Liver (tissue), 9 donors: Measurements from ENCODE around the gene LRRC15. TPM values are rescaled to one million over a fixed set of nuclear protein-coding genes. Genes with fewer than 3 reads are reported as not detected.

Experiments
- DNase-seq: peaks from one replicate; pipeline ENCODE4 v3.0.0-alpha.2; 2017; ENCODE audit warnings: low spot score
- H3K27ac ChIP-seq, 2 donors: one replicate each; pipeline ENCODE4 v1.7.0; 2013; ENCODE audit warnings: inconsistent platforms in 2 of 2, low read length in 2 of 2, control low read depth in 1 of 2, low read depth in 1 of 2, mild to moderate bottlenecking in 1 of 2
- H3K27me3 ChIP-seq, 4 donors: one replicate each; pipeline versions ENCODE4 v1.6.1 to v1.7.0; 2013; ENCODE audit warnings: low read length in 3 of 4, inconsistent platforms in 1 of 4, mild to moderate bottlenecking in 1 of 4, moderate library complexity in 1 of 4; ENCODE audit not compliant: control insufficient read depth in 4 of 4, insufficient read depth in 4 of 4
- H3K36me3 ChIP-seq, 4 donors: one replicate each; pipeline versions ENCODE4 v1.6.1 to v1.7.0; 2013; ENCODE audit warnings: low read length in 3 of 4, mild to moderate bottlenecking in 3 of 4, low read depth in 1 of 4, moderate library complexity in 1 of 4; ENCODE audit not compliant: control insufficient read depth in 4 of 4, insufficient read depth in 3 of 4
- H3K4me1 ChIP-seq, 4 donors: one replicate each; pipeline versions ENCODE4 v1.6.1 to v1.7.0; 2013; ENCODE audit warnings: low read length in 3 of 4, mild to moderate bottlenecking in 3 of 4, moderate library complexity in 1 of 4; ENCODE audit not compliant: control insufficient read depth in 4 of 4, insufficient read depth in 4 of 4
- H3K4me3 ChIP-seq, 3 donors: one replicate each; pipeline versions ENCODE4 v1.6.1 to v1.7.0; 2013; ENCODE audit warnings: low read length in 3 of 3, control low read depth in 1 of 3, low read depth in 1 of 3, mild to moderate bottlenecking in 1 of 3
- H3K9ac ChIP-seq, 2 donors: one replicate each; pipeline ENCODE4 v1.7.0; 2013; ENCODE audit warnings: low read length in 2 of 2, mild to moderate bottlenecking in 2 of 2, moderate library complexity in 2 of 2, control low read depth in 1 of 2, low read depth in 1 of 2
- H3K9me3 ChIP-seq, 4 donors: one replicate each; pipeline versions ENCODE4 v1.6.1 to v1.7.0; 2013; ENCODE audit warnings: low read length in 3 of 4; ENCODE audit not compliant: control insufficient read depth in 4 of 4
- ATF3 ChIP-seq: IDR thresholded peaks from 2 replicates; pipeline ENCODE4 v1.6.1; 2016; ENCODE audit warnings: antibody characterized with exemption
- CTCF ChIP-seq: fragments of 150-350 bp; IDR thresholded peaks from 2 replicates; pipeline ENCODE4 v1.5.1; 2017; ENCODE audit warnings: improper control_type of control experiment, low read depth, low read length; ENCODE audit not compliant: missing input control
- FOXA1 ChIP-seq: IDR thresholded peaks from 2 replicates; pipeline ENCODE4 v1.6.1; 2016; ENCODE audit warnings: antibody characterized with exemption
- FOXA2 ChIP-seq: IDR thresholded peaks from 2 replicates; pipeline ENCODE4 v1.6.1; 2016; ENCODE audit warnings: antibody characterized with exemption
- HNF4G ChIP-seq: IDR thresholded peaks from 2 replicates; pipeline ENCODE4 v1.6.1; 2016; ENCODE audit warnings: antibody characterized with exemption
- NR2F2 ChIP-seq: IDR thresholded peaks from 2 replicates; pipeline ENCODE4 v1.6.1; 2016; ENCODE audit warnings: antibody characterized with exemption
- RAD21 ChIP-seq, 2 donors: IDR thresholded peaks; 2 replicates each; pipeline ENCODE4 v1.6.1; 2016; ENCODE audit warnings: antibody characterized with exemption in 2 of 2, mild to moderate bottlenecking in 2 of 2
- REST ChIP-seq: IDR thresholded peaks from 2 replicates; pipeline ENCODE4 v1.6.1; 2016; ENCODE audit warnings: antibody characterized with exemption, mild to moderate bottlenecking
- YY1 ChIP-seq: IDR thresholded peaks from 2 replicates; pipeline ENCODE4 v1.6.1; 2016; ENCODE audit warnings: antibody characterized with exemption, mild to moderate bottlenecking
- WGBS: extraction: QIAGEN DNeasy Blood & Tissue Kit; methylation state at CpG from one replicate; pipeline ENCODE4 v1.1.7; 2013; 5-methylcytosine and 5-hydroxymethylcytosine counted together
- polyA plus RNA-seq, 2 donors: library from polyadenylated mRNA; stranded (reverse) in 1 of 2; unstranded in 1 of 2; fragments of 200-250 nt in 1 of 2; fragments of >200 nt in 1 of 2; fragmentation: Nextera tagmentation in 1 of 2; extraction: Ambion mirVana in 1 of 2; gene quantifications; one replicate each; pipeline versions ENCODE4 v1.2.1 to v1.2.3, GENCODE V29; 2013 to 2015
- total RNA-seq, 2 donors: library from RNA; depleted of rRNA; stranded (reverse); fragments of >200 nt; gene quantifications; one replicate each; pipeline ENCODE4 v1.2.3, GENCODE V29; 2014
- donor health status: healthy.
- donor health status: healthy.
- donor health status: healthy.
- donor health status: healthy.
- donor health status: healthy.

LRRC15 gene
- total and polyA plus RNA-seq, 4 donors = 0.03 to 0.08 (median 0.05) TPM; not detected in 1

- Histone ChIP-seq H3K4me3 (no peak overlapping the region), H3K27me3 (no peaks in the 10 kb centered on the region), H3K27ac (no peak overlapping the region), H3K9ac (no peak overlapping the region), H3K9me3 (no peaks in the 10 kb centered on the region), H3K36me3 (no peaks in the 10 kb centered on the region), H3K4me1 (peaks cover 0 to 16% (median 7%) of the 10 kb centered on the region in 4 donors)
- TF ChIP-seq HNF4G = no peak
- TF ChIP-seq ATF3 = no peak
- no peak for TF ChIP-seq REST
- no peak for DNase-seq
- WGBS = 80% methylated on average over 7 of the region's 7 CpGs
Observed at GRCh38 chr3:194312186-194312742, 57.3 kb downstream of the LRRC15 start.

- WGBS = 96% methylated on average over 2 of the region's 2 CpGs
- H3K27ac ChIP-seq = no peak overlapping the region
- no peak overlapping the region for H3K4me3 ChIP-seq
- H3K36me3 ChIP-seq = no peaks in the 10 kb centered on the region
- H3K27me3 ChIP-seq = no peaks in the 10 kb centered on the region
- no peaks in the 10 kb centered on the region for H3K9me3 ChIP-seq
- peaks cover 0 to 14% (median 7%) of the 10 kb centered on the region in 4 donors for H3K4me1 ChIP-seq
- DNase-seq = no peak
- no peak overlapping the region for H3K9ac ChIP-seq
- TF ChIP-seq REST (no peak), FOXA2 (no peak), FOXA1 (no peak), NR2F2 (no peak), CTCF (no peak), RAD21 (IDR thresholded peaks at IDR 0.05) (no peak), HNF4G (no peak), YY1 (no peak)
Observed at GRCh38 chr3:194311000-194311399, 58.5 kb downstream of the LRRC15 start.
